Transverse colon (tissue), 4 donors: Measurements from ENCODE around the gene KAZN.

Experiments
- CTCF ChIP-seq, 5 experiments: fragments of 200-600 bp in 3 of 5; fragments of 450-650 bp in 2 of 5; sonication (generic) in 3 of 5; IDR thresholded peaks; 1 replicate in 2 of 5; 2 replicates in 3 of 5; pipeline ENCODE4 v1.5.1; 2016 to 2017; ENCODE audit warnings: antibody characterized with exemption in 5 of 5, inconsistent platforms in 3 of 5, mild to moderate bottlenecking in 2 of 5, moderate library complexity in 1 of 5
- EP300 ChIP-seq: sonication (generic); formaldehyde crosslinking; IDR thresholded peaks from one replicate; pipeline ENCODE4 v1.6.1; 2017; ENCODE audit warnings: antibody characterized with exemption, low read depth
- POLR2A ChIP-seq: fragments of 450-650 bp; IDR thresholded peaks from one replicate; pipeline ENCODE4 v1.6.1; 2016; ENCODE audit warnings: antibody characterized with exemption, mild to moderate bottlenecking, moderate library complexity
- POLR2AphosphoS5 ChIP-seq, 3 donors: sonication (generic); formaldehyde crosslinking; IDR thresholded peaks; one replicate each; pipeline ENCODE4 v1.6.1; 2016; ENCODE audit warnings: antibody characterized with exemption in 3 of 3

GRCh38 chr1:14846688-14847087 lies 248.2 kb downstream of the KAZN start:
- TF ChIP-seq EP300: no peak
- TF ChIP-seq CTCF (IDR thresholded peaks at IDR 0.05): no peak
- TF ChIP-seq POLR2AphosphoS5 (IDR thresholded peaks at IDR 0.05): no peak
- no peak for TF ChIP-seq POLR2A
